GM21786 (cell line): ENCODE measurements around the gene COBL.

Experiments
- ATAC-seq: cut with Tn5 transposase; IDR thresholded peaks from one replicate; pipeline ENCODE4 v1.9.1; 2021; ENCODE audit not compliant: unreplicated experiment

COBL gene

GRCh38 chr7:51062222-51062987 is 254.2 kb downstream of the COBL start:
- ATAC-seq, result no peak

- ATAC-seq, result no peak
These were observed 256.1 kb downstream of the COBL start for GRCh38 chr7:51060536-51060935.

- ATAC-seq, result no peak
These were observed 257.0 kb downstream of the COBL start for GRCh38 chr7:51059504-51060142.

- no peak for ATAC-seq
These were observed 257.8 kb downstream of the COBL start for GRCh38 chr7:51058764-51059163.

GRCh38 chr7:51055039-51055840 is 261.4 kb downstream of the COBL start:
- no peak for ATAC-seq

GRCh38 chr7:51054231-51054630 is 262.4 kb downstream of the COBL start:
- no peak for ATAC-seq

- no peak for ATAC-seq
These were observed 263.3 kb downstream of the COBL start for GRCh38 chr7:51053160-51053925.

- no peak for ATAC-seq
These were observed 270.1 kb downstream of the COBL start for GRCh38 chr7:51046482-51046881.

GRCh38 chr7:51046103-51046466 is 270.5 kb downstream of the COBL start:
- ATAC-seq, result no peak

- no peak for ATAC-seq
These were observed 271.1 kb downstream of the COBL start for GRCh38 chr7:51045319-51046102.

GRCh38 chr7:51043461-51043860 is 273.1 kb downstream of the COBL start:
- no peak for ATAC-seq

- no peak for ATAC-seq
These were observed 275.8 kb downstream of the COBL start for GRCh38 chr7:51040787-51041186.

- no peak for ATAC-seq
These were observed 278.0 kb downstream of the COBL start for GRCh38 chr7:51038573-51038972.

- ATAC-seq, result no peak
These were observed 280.9 kb downstream of the COBL start for GRCh38 chr7:51035716-51036115.

GRCh38 chr7:51034521-51035264 is 281.9 kb downstream of the COBL start:
- no peak for ATAC-seq

GRCh38 chr7:51033727-51034520 is 282.7 kb downstream of the COBL start:
- ATAC-seq, result no peak

GRCh38 chr7:51031791-51032515 is 284.7 kb downstream of the COBL start:
- no peak for ATAC-seq

- ATAC-seq, result no peak
These were observed 285.4 kb downstream of the COBL start for GRCh38 chr7:51031216-51031615.
